Transverse colon (tissue), 4 donors: ENCODE data around the gene SCMH1. TPM values are rescaled to one million over a fixed set of nuclear protein-coding genes. Genes with fewer than 3 reads are reported as not detected.
A peak's percentile ranks its signal among the peaks of the same experiment; 100 is the strongest.

Source experiments
- DNase-seq: peaks from one replicate; pipeline ENCODE4 v3.0.0-alpha.2; 2019
- H3K27ac ChIP-seq, 4 donors: fragments of 200-600 bp; sonication (generic); 2 replicates each; pipeline ENCODE4 v1.5.1; 2016 to 2018; ENCODE audit warnings: inconsistent platforms in 4 of 4
- H3K27me3 ChIP-seq: fragments of 200-600 bp; sonication (generic); 2 replicates; pipeline ENCODE4 v1.5.1; 2017; ENCODE audit warnings: inconsistent platforms
- H3K36me3 ChIP-seq, 4 donors: fragments of 200-600 bp; sonication (generic); 2 replicates each; pipeline ENCODE4 v1.5.1; 2017 to 2019; ENCODE audit warnings: inconsistent platforms in 4 of 4
- H3K4me1 ChIP-seq, 4 donors: fragments of 200-600 bp; sonication (generic); 2 replicates each; pipeline ENCODE4 v1.5.1; 2017 to 2020; ENCODE audit warnings: inconsistent platforms in 4 of 4
- H3K4me3 ChIP-seq, 4 donors: fragments of 200-600 bp; sonication (generic); 1 replicate in 1 of 4; 2 replicates in 3 of 4; pipeline versions ENCODE4 v1.5.1 to v1.6.1; 2017 to 2019; ENCODE audit warnings: inconsistent platforms in 4 of 4
- H3K9me3 ChIP-seq, 2 donors: fragments of 200-600 bp; sonication (generic); 2 replicates each; pipeline ENCODE4 v1.5.1; 2017 to 2019; ENCODE audit warnings: inconsistent platforms in 2 of 2
- EP300 ChIP-seq: sonication (generic); formaldehyde crosslinking; IDR thresholded peaks from one replicate; pipeline ENCODE4 v1.6.1; 2017; ENCODE audit warnings: antibody characterized with exemption, low read depth
- POLR2A ChIP-seq: fragments of 450-650 bp; IDR thresholded peaks from one replicate; pipeline ENCODE4 v1.6.1; 2016; ENCODE audit warnings: antibody characterized with exemption, mild to moderate bottlenecking, moderate library complexity
- POLR2AphosphoS5 ChIP-seq, 3 donors: sonication (generic); formaldehyde crosslinking; IDR thresholded peaks; one replicate each; pipeline ENCODE4 v1.6.1; 2016; ENCODE audit warnings: antibody characterized with exemption in 3 of 3
- WGBS, 2 donors: methylation state at CpG; one replicate each; pipeline ENCODE4 v1.1.5; 2018; ENCODE audit warnings: low coverage in 1 of 2; 5-methylcytosine and 5-hydroxymethylcytosine counted together
- in situ Hi-C, 4 donors: fragments of 200-750 bp; cut with MboI; loops; one replicate each; pipeline versions ENCODE4 v1.15.0 to v1.15.1; 2017; ENCODE audit warnings: low sequenced_read_pairs in 3 of 4, low pct_ligation_motif_present in 1 of 4, low pct_unique_long_range_greater_than_20kb in 1 of 4
- intact Hi-C: fragments of 100-400 bp; cut with DNase I; formaldehyde crosslinking; loops from one replicate; pipeline ENCODE4 v1.15.1; 2023; ENCODE audit warnings: low total_unique reads
- total RNA-seq, 4 donors: library from RNA; depleted of rRNA; stranded (reverse); fragments of >200 nt; gene quantifications; one replicate each; pipeline ENCODE4 v1.1.0, GENCODE V29; 2016
- TF ChIP-seq, protein P1 (sequence below), 5 experiments: fragments of 200-600 bp in 3 of 5; fragments of 450-650 bp in 2 of 5; sonication (generic) in 3 of 5; IDR thresholded peaks; 1 replicate in 2 of 5; 2 replicates in 3 of 5; pipeline ENCODE4 v1.5.1; 2016 to 2017; ENCODE audit warnings: antibody characterized with exemption in 5 of 5, inconsistent platforms in 3 of 5, mild to moderate bottlenecking in 2 of 5, moderate library complexity in 1 of 5

The SCMH1 gene
- total RNA-seq, 4 donors from 2014 or later, result 24.5 to 66.8 (median 49.1) TPM

DNA sequence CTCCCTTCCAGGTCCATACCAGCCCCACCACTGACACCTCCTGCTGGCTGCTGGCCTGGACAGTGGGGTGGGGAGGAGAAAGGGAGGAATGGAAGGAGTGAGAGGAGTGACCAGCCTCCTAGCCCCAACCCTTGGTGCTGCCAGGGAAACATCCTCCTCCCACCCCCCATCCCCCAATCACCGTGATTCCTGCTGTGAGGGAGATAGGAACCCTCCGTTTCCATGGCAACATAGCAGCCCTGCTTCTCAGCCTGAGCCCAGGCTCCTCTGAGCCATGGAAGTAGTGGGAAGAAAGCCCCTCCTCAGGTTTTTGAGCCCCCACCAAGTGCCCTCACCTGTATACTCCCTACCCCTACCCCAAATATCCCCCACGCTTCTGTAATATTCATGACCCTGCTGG, 44.4 kb upstream of the SCMH1 start:
- no peaks in the 10 kb centered on the region for H3K4me1 ChIP-seq
- in situ Hi-C loops, result loop anchor here in 2 of 4 donors (10.0 kb wide), 1 partner anchor 128 kb away; no protein-coding TSS in a partner anchor
- no peak for DNase-seq
- no peak for TF ChIP-seq POLR2AphosphoS5 (IDR thresholded peaks at IDR 0.05)
- TF ChIP-seq POLR2A, result no peak
- no peak for TF ChIP-seq EP300
- TF ChIP-seq, protein P1, sequence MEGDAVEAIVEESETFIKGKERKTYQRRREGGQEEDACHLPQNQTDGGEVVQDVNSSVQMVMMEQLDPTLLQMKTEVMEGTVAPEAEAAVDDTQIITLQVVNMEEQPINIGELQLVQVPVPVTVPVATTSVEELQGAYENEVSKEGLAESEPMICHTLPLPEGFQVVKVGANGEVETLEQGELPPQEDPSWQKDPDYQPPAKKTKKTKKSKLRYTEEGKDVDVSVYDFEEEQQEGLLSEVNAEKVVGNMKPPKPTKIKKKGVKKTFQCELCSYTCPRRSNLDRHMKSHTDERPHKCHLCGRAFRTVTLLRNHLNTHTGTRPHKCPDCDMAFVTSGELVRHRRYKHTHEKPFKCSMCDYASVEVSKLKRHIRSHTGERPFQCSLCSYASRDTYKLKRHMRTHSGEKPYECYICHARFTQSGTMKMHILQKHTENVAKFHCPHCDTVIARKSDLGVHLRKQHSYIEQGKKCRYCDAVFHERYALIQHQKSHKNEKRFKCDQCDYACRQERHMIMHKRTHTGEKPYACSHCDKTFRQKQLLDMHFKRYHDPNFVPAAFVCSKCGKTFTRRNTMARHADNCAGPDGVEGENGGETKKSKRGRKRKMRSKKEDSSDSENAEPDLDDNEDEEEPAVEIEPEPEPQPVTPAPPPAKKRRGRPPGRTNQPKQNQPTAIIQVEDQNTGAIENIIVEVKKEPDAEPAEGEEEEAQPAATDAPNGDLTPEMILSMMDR (IDR thresholded peaks at IDR 0.05), result no peak
- H3K4me3 ChIP-seq, result no peak overlapping the region
- H3K27ac ChIP-seq, result no peak overlapping the region
- H3K36me3 ChIP-seq, result no peaks in the 10 kb centered on the region
- intact Hi-C loops, result no loop called here
- H3K9me3 ChIP-seq, result no peaks in the 10 kb centered on the region
- WGBS, 2 donors, result 63% methylated on average over 3 of the region's 3 CpGs; no CpG with 5 or more reads in 1 of the 2 donors
- peaks cover 28% of the 10 kb centered on the region for H3K27me3 ChIP-seq

DNA sequence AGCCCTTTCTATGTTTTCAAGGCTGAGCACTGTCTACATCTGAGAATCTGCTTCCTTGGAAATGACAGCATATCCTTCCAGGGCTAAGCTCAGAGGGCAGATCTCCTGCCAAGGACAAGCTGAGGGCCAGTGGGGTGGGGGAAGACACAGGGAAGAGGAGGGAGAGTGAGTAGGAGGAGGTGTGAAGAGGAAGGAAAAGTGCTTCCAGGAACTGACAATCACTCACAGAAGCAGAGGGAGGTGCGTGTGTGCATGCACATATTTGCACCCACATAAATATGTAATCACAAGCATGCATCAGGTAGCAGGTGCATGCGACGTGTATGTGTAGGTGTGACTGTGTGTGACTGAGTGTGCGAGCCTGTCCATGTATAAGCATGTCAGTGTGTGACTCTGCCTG, 43.7 kb upstream of the SCMH1 start:
- 84% methylated on average over 4 of the region's 4 CpGs; no CpG with 5 or more reads in 1 of the 2 donors for WGBS, 2 donors
- Histone ChIP-seq H3K4me3 (no peak overlapping the region), H3K36me3 (no peaks in the 10 kb centered on the region), H3K27ac (no peak overlapping the region), H3K9me3 (no peaks in the 10 kb centered on the region), H3K27me3 (peaks cover 28% of the 10 kb centered on the region), H3K4me1 (no peaks in the 10 kb centered on the region)
- no peak for DNase-seq
- in situ Hi-C loops, result loop anchor here in 2 of 4 donors (10.0 kb wide), 1 partner anchor 129 kb away; no protein-coding TSS in a partner anchor
- intact Hi-C loops, result no loop called here
- TF ChIP-seq, protein P1 (IDR thresholded peaks at IDR 0.05), result no peak
- TF ChIP-seq POLR2A, result no peak
- no peak for TF ChIP-seq EP300
- TF ChIP-seq POLR2AphosphoS5 (IDR thresholded peaks at IDR 0.05), result no peak

DNA sequence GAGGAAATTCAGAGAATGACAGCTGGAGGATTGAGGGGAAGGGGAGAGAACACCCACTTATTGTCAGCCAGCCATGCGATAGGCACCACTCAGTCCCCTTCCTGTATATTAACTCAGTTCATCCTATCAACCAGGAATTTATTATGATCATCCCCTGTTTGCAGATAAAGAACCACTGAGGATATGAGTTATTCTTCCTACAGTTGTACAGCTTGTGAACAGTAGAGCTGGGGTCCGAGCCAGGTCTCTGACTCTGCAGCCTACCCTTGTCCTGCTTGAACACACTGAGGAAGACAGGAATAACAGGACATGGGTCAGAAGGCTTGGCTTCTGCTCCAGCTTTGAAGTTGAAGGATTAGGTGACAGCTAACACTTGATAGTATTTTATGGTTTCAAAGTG, 42.0 kb upstream of the SCMH1 start:
- H3K4me3 ChIP-seq, result no peak overlapping the region
- H3K36me3 ChIP-seq, result no peaks in the 10 kb centered on the region
- WGBS, 2 donors, result 93% methylated on average over 2 of the region's 2 CpGs; no CpG with 5 or more reads in 1 of the 2 donors
- in situ Hi-C loops (loop anchor here in 2 of 4 donors (10.0 kb wide), 1 partner anchor 131 kb away; no protein-coding TSS in a partner anchor), intact Hi-C loops (loop anchor here (5.0 kb wide), 1 partner anchor 133 kb away; no protein-coding TSS in a partner anchor)
- no peaks in the 10 kb centered on the region for H3K9me3 ChIP-seq
- no peak overlapping the region for H3K27ac ChIP-seq
- no peaks in the 10 kb centered on the region for H3K4me1 ChIP-seq
- no peak for DNase-seq
- peaks cover 21% of the 10 kb centered on the region for H3K27me3 ChIP-seq
- TF ChIP-seq, protein P1 (IDR thresholded peaks at IDR 0.05), result no peak
- TF ChIP-seq EP300 (no peak), POLR2AphosphoS5 (IDR thresholded peaks at IDR 0.05) (no peak), POLR2A (no peak)

DNA sequence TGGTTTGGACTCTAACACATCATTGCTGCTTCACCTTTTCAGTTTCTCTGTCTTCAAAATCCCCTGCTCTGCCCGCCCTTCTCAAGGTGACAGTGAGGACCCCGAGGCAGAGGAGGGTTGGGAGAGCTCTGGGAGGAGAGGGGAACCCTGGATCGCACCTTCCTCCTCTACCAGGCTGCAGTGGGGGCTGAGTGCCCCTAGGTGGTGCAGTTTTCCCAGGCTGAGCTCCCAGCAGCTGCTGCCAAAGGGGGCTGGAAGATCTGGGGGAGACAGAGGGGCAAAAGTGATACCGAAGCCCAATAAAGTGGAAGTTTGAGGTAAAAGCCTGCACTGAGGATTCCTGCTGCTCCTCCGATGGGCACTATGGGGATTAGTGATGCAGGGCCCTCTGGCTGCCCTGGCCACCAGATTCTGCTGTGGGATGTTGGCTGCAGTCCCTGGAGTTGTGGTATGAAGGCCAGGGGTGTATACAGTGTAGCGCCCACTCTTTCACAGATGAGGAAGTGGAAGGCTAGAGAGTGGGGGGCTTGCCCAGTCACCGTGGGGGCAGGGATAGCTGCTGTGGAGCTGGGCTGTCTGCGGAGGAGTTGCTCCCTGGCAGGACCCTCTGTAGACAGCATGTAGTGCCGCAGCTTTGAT, 40.7 kb upstream of the SCMH1 start:
- TF ChIP-seq, protein P1 (IDR thresholded peaks at IDR 0.05), result peak; percentile 60 to 76 (median 71)
- TF ChIP-seq POLR2A (no peak), POLR2AphosphoS5 (IDR thresholded peaks at IDR 0.05) (no peak)
- in situ Hi-C loops, result loop anchor here in 2 of 4 donors (10.0 kb wide), 1 partner anchor 132 kb away; no protein-coding TSS in a partner anchor
- 17 to 50% methylated on average over 2 to 9 of the region's 9 CpGs for WGBS, 2 donors
- no peak overlapping the region for H3K4me3 ChIP-seq
- peak; percentile 27 for DNase-seq
- H3K4me1 ChIP-seq, result no peaks in the 10 kb centered on the region
- peaks cover 12% of the 10 kb centered on the region for H3K27me3 ChIP-seq
- intact Hi-C loops, result loop anchor here (5.0 kb wide), 1 partner anchor 135 kb away; no protein-coding TSS in a partner anchor
- H3K9me3 ChIP-seq, result no peaks in the 10 kb centered on the region
- H3K36me3 ChIP-seq, result no peaks in the 10 kb centered on the region
- no peak overlapping the region for H3K27ac ChIP-seq
